Right renal pelvis (tissue), 4 donors: ENCODE measurements around the gene MKI67. TPM values are rescaled to one million over a fixed set of nuclear protein-coding genes. Genes with fewer than 3 reads are reported as not detected.

Experiments used
- DNase-seq, 4 donors: peaks; one replicate each; pipeline ENCODE4 v3.0.0-alpha.2; 2013; ENCODE audit warnings: low read depth in 4 of 4, low spot score in 3 of 4, missing footprints in 1 of 4
- polyA plus RNA-seq, 4 donors: library from polyadenylated mRNA; unstranded; fragments of 120-200 nt; gene quantifications; one replicate each; pipeline ENCODE4 v1.2.1, GENCODE V29; 2013; ENCODE audit not compliant: insufficient read length in 4 of 4

MKI67 gene
- polyA plus RNA-seq, 4 donors = 46.6 to 52.5 (median 50.1) TPM

DNA sequence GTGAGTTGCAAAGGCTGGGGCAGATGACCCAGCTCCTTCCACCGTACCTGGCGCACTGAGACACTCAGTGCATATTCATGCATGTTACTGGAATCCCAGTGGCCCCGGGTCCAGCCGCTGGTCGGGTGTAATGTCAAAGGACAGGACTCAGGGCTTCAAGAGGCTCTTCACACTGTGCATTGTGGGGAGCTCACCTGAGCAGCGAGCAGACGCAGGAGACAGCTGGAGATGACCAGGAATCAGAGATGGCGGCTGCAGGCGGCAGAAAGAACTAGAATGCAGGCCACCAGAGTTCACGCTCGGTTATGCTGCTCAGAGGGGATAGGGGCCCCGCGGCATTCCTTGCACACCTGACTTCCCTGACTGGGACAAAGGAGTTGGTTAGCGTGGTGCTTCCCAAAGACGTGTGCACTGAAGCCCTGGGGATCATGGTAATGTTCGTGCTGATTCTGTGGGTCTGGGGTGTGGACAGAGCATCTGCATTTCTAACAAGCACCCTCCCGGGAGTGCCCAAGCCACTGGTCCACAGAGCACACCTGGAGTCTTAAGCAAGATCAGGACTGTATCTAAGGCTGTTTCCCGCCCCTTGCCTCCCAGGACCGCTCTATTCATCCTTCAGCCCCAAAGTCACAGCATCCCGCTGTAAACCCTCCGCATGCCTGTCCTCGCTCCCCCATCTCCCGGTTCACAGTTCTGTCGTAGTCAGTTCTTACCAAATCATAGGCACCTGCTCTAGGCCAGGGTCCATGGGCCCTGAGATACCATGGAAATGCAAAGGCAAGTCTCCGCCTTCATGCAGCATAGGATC lies 71.0 kb downstream of the MKI67 start:
- no peak for DNase-seq

- DNase-seq = no peak
Observed at GRCh38 chr10:128054163-128054970, 71.9 kb downstream of the MKI67 start.

DNA sequence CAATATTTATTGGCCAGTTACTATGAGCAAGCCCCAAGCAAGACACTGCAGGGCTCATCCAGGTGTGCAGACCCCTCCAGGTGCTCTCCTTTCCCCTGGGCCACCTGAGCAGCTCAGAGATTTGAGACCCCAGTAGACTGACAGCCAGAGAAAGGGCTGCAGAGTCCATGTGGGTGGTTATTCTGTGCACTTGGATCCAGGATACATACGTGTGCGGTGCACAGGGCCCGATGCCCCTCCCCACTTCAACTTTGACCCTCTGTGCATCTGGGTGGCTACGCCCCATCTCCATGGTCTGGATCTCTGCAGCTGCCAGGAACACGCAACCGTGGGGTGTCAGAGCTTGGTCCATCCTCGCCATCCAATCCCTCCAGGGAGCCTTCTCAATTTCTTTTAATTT lies 72.9 kb downstream of the MKI67 start:
- no peak for DNase-seq

- DNase-seq = no peak
Observed at GRCh38 chr10:128052696-128053095, 73.5 kb downstream of the MKI67 start.

DNA sequence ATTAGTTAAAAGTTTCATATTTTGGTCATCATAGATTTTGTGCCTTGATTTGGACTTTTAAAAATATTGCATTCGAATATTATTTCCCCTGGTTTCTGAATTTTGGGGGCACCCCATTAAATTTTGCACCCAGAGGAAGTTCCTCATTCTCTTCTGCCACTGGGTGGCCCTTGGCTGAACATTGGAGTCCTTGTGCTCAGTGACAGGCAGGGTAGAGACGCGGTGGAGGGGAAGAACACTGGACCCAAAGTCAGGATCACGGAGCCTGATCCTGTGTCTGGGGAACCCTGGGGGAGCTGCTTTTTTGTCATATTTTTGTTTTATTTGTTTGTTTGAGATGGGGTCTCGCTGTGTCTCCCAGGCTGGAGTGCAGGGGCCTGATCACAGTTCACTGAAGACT lies 74.7 kb downstream of the MKI67 start:
- DNase-seq = no peak

- DNase-seq = no peak
Observed at GRCh38 chr10:128050936-128051335, 75.3 kb downstream of the MKI67 start.

DNA sequence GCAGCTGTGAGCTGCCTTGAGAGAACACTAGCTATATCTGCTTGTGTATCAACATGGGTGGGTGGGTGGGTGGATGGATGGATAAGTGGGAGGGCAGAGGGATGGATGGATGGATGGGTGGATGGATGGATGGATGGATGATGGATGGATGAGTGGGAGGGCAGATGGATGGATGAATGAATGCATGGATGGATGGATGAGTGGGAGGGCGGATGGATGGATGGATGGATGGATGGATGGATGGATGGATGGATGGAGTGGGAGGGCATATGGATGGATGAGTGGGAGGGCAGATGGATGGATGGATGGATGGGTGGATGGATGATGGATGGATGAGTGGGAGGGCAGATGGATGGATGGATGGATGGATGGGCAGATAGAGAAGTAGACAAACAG lies 76.1 kb downstream of the MKI67 start:
- no peak for DNase-seq

GRCh38 chr10:128049226-128050120 lies 76.8 kb downstream of the MKI67 start:
- no peak for DNase-seq

GRCh38 chr10:128048819-128049210 lies 77.4 kb downstream of the MKI67 start:
- DNase-seq = no peak

GRCh38 chr10:128047991-128048818 lies 78.0 kb downstream of the MKI67 start:
- no peak for DNase-seq

DNA sequence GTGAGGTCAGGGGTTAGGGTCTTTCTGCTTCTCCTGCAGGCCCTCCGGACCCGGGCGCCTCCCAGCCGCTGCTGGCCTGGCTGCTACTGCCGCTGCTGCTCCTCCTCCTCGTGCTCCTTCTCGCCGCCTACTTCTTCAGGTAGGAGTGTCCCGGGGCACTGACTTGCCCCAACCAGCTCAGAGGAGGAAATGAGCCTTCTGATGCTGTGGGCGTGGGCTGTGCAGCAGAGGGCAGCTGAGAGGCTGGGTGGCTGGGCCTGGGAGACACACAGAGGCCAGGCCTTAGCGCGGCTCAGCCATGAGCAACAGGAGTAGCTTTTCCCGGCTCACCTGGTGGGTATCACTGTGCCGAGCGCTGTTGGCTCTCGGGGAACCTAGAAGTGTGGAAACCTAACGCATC lies 78.9 kb downstream of the MKI67 start:
- peak in 3 of 4 donors; percentile 38 to 57 (median 49) for DNase-seq

- DNase-seq = no peak
Observed at GRCh38 chr10:128046953-128047290, 79.3 kb downstream of the MKI67 start.

Other genes with a start within 250 kb of the MKI67 start
- 10 to 100 TPM; 16.4 to 24.1 (median 19.0) TPM for gene CLRN3, start 233.5 kb downstream of the MKI67 start, polyA plus RNA-seq
- gene PTPRE, start 219.3 kb downstream of the MKI67 start, polyA plus RNA-seq = 1 to 10 TPM; 5.5 to 6.8 (median 6.2) TPM